CD4-positive, alpha-beta T cell treated with Interleukin-17A for 4 hours (primary cell): ENCODE data around the gene SHISA8.
"Not testable (repeated sequence)": the region's sequence is repeated elsewhere in the genome, so short reads cannot be mapped to it uniquely, and the experiment has no call there.

Source experiments
- DNase-seq: peaks from one replicate; pipeline ENCODE4 v3.0.0-alpha.2; 2020; ENCODE audit warnings: mixed read lengths

SHISA8 gene

DNA sequence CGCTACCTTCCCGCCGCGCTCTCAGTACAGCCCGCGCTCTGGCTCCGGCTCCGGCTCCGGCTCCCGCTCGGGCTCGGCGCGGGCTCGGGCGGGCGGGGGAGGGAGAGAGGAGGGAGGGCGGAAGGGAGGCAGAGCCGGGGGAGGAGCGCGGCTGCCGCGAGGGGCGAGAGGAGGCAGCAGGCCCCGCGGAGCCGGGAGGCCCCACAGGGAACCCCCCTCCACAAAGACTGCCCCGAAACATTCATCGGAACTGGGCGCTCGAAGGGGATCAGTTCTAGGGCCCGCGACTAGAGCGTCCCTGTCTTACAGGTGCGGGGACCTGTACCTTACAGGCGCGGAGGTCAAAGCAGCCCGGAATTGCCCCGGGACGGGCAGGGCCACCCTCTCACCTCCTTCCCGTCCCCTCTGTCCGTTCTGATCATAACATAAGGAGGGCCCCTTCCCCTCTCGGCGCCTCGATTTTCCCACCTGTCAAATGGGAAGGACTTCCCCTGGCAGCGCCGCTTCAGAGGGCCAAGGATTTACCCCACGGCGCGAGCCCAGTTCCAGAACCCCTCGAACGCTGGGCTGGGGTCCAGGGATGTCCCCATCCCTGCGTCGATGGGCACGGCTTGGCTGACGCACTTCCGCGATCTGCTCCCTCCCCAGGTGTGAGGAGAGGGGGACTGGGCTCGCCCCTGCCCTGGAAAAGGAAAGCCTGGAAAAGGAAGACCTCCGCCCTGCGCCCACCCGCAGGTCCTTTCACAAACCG is at the start of gene SHISA8:
Gene SHISA8 (minus strand): TSS at position 40 of the 751 bp plus-strand sequence. CDS start 407 bp downstream, outside the sequence.
- peak; percentile 77 for DNase-seq

DNA sequence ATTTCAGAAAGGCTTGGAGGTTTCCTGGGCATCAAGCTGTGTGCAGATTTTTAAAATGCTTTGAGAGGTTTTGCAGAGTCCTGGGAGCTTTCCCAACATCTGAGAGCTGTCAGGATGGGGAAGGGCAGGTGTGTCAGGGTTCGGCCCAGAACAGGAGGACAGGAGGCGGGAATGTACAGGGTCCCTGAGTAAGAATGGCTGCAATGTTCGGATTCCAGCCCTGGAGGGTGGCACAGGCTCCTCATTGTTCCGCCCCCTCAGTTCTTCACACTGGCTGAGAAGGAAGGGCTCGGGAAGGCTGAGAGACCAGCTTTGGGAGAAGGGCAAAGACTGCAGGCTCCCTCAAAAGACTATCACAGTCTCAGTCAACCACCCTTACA is 49.2 kb upstream of the SHISA8 start:
- no peak for DNase-seq

DNA sequence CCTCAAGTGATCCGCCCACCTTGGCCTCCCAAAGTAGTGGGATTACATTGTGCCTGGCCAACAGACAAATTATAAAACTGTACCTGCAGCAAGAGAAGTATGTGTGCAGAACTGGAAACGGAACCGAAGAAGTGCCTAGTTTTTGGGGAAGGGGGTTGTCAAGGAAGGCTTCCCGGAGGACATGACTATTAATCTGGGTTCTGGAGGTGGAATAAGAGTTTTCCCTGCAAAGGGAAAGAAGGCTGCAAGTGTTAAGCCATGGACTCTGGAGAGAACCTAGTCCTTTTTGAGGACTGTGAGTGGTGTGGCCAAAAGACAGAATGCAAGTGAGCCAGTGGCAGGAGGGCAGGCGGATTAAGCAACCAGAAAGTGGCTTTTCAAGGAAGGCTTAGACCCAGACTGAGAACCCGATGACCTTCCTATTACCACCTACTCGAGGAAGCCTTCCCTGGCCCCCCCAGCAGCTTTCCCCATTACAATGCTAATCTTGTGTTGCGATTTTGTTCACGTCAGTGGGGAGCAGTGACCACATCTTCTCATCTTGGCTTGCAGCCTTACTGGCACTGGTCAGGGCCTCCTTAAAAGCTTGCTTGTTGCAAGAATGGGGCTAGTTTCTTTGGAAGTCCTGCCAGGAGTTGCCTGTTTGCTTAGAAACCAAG is 48.7 kb upstream of the SHISA8 start:
- no peak for DNase-seq

DNA sequence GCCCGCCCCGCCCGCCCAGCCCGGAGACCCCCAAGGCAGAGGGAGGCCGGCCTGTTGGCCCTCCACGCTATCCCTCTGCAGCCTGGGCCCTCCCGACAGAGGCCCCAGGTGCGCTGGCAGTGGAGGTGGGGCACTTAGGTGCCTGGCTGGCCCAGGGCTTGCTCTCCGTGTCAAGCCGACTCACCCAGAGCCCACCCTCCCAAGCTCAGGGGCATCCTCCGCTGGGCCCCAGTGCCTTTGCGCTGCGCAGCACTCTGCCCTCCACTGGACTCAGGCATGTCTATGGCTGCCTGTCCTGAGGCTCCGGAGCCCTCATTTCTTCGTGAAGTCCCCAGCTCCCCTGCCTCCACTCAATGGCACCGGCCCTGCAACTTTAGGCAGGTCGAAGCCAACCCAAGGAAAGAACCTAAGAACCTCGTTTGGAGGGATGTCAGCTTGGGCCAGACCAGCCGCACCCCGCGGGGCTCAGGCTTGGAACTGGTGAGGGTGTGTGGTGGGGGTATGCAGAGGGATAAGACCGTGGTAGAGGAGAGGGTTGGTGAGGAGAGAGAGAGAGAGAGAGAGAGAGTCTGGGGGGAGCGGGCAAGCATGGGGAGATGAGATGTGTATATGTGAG is 43.2 kb upstream of the SHISA8 start:
- DNase-seq: no peak

DNA sequence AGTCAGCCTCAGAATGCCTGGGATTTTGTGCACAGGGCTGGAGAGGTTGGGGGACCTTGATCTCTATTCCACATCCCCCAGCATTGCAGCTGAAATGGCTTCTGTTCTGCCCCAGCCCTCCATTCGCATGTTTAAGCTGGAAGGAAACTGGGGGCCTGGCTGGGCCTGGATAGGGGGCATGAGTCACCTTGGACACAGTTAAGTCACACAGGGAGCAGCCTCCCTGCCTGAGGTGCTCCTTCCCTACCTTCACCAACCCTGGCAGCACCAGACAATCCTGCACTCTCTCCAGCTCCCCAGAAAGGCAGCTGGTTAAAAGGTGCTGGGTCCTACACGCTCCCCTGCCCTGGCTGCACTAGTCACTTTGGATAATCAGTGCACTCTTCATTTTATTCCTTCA is 37.8 kb upstream of the SHISA8 start:
- no peak for DNase-seq

DNA sequence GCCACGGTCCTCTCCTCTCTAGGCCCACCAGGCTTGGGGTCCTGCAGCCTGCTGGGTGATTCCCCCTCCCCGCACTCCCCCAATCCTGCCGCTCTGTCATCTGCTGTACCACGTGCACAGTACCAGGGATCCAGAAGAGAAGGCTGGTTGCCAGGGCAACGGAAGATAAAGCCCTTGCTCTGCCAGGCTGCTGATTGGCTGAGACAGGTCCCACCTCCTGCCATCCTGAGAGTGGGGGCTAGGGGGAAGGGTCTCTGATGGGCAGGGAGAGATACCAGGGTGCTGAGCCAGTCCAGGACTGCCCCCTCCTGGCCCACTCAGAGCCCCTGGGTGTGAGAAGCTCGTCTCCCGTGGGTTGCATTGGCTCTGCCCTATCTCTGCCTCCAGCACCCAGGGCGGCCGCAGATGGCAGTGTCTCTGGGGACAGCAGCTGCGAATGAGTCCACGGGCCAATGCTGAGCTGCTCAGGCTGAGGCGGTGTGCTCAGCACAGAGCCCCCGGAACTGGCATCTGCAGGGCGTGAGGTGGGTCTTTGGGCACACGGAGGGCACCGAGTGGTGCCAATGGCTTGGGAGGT is 37.1 kb upstream of the SHISA8 start, which contains the start of gene SMIM45:
Gene SMIM45 (plus strand): TSS at position 253 of the 577 bp plus-strand sequence.
- no peak for DNase-seq

DNA sequence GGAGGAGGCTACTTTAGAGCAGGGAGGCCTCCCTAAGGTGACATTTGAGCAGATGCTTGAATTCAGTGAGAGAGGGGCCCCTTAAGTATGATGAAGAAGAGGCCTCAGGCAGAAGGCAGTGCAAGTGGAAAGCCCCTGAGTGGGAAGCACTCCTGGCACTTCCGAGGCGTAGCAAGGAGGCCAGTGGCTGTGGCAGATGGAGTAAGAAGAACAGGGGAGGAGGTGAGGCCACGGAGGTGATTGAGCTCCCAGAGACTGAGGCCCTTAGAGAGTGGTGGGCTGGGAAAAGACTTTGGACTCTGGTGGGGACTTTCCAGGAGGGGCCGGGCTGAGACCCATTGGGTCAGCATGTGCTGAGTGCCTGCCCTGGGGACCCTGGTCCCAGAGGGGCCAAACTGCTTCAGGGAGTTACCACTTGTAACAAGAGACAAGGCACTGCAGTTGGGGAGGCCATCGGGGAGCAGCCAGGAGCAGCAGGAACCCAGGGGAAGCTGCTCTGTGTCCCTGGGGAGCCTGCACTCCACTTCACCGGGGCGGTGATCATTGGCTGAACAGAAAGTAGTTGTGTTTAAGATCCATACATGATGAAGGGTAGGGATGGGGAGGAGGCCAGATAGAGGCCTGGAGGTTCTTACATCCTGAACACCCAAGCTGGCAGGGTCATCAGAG is 34.6 kb upstream of the SHISA8 start:
- DNase-seq: no peak

DNA sequence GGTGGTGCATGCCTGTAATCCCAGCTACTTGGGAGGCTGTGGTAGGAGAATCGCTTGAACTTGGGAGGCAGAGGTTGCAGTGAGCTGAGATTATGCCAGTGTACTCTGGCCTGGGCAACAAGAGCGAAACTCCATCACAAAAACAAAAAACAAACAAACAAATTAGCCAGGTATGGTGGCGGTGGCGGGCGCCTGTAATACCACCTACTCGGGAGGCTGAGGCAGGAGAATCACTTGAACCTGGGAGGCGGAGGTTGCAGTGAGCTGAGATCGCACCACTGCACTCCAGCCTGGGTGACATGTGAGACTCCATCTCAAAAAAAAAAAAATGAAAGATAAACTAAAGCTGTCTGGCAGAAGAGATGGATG is 34.0 kb upstream of the SHISA8 start:
- not testable (repeated sequence) for DNase-seq

DNA sequence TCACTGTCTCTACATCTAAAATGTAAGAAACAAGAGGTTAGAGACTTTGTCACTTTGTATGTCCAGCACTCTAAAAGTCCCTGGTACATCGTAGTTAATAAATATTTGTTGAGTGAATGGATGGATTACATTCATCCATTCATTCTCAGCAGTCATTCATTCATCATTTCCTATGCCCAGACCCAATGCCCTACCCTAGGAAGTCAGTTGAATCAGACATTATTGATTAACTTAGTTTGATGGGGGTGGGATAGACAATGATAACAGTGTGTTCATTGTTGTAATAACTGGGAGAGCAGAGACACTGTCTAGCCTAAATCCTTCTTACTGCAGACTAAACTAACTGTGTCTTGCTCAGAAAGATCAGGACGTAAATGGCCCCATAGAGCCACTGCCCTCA is 33.3 kb upstream of the SHISA8 start:
- DNase-seq: no peak

DNA sequence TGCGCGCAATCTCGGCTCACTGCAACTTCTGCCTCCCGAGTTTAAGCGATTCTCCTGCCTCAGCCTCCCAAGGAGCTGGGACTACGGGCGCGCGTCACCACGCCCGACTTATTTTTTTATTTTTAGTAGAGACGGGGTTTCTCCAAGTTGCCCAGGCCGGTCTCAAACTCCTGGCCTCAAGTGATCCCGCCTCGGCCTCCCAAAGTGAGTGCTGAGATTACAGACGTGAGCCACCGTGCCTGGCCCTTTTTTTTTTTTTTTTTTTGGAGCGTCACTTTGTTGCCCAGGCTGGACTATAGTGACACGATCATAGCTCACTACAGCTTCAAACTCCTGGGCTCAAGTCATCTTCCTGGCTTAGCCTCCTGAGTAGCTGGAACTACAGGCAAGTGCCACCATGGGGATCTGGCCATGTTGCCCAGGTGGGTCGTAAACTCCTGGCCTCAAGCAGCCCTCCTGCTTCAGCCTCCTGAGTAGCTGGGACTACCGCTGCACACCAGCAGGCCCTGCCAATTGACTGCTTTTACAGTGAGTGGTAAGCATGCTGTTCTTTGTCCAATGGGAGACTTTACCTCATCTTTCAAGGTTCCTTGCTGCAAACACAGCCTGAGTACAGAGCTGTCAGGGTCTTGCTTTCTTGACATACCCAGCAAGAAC is 32.7 kb upstream of the SHISA8 start:
- DNase-seq: no peak

DNA sequence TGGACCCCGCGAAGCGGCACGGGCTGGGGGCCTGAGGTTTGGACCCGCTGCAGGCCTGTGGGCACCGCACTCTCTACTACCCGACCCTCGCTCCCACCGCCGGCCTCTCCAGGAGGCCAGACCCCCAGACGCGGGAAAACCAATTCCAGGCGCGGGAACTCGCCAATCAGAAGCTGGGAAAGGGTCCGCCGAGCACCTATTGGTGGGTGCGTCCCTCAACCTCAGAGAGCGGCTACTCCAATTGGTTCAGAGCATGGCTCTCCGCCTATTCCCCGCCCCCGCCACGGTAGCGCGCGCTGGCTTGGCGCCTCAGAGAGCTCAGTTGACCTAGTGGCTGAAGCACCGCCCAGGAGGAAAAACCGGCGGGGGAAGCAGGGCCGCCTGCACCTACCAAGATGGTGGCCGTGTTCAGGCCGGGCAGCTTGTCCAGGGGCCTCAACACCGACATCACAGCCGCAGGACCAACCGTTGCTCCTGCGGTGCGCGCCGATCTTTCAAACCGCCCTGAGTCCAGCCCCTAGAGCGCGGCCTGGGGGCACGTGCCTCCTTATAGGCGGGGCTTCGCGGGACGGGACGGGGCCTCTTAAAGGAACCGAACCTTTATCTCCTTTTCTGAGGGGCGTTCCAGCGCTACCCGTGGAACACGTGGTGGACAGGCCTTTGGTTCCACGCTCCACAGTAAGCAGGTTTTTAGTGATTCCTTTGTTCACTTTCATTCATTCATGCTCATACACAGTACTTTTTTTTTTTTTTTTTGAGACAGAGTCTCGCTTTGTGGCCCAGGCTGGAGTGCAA is 32.0 kb upstream of the SHISA8 start, which contains the start of gene CENPM:
Gene CENPM (minus strand): TSS at position 524 of the 795 bp plus-strand sequence. CDS start 76 bp downstream, at position 448.
- peak; percentile 88 for DNase-seq

DNA sequence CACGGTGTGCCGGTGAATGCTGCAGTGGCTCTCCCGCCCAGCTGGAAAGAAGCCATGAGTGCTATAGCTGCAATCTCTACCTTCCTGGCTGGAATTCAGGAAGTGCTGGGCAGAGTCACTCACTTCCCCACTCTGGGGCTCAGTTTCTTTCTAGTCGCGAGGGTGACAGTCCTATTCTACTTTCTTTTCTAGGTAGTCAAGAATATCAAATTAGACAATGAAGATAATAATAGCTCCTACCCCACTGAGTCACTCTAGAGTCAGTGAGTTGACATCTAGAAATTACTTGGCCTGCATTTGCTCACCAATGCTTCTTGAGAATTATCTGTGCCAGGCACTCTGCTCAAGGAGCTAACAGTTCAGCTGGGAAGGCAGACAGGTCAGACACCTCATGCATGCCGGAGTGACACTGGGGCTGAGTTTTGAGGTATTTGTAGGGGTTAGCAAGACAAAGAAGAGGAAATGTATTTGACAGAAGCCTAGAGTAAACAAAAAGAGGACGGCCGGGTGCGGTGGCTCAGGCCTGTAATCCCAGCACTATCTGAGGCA is 28.9 kb upstream of the SHISA8 start:
- DNase-seq: no peak

DNA sequence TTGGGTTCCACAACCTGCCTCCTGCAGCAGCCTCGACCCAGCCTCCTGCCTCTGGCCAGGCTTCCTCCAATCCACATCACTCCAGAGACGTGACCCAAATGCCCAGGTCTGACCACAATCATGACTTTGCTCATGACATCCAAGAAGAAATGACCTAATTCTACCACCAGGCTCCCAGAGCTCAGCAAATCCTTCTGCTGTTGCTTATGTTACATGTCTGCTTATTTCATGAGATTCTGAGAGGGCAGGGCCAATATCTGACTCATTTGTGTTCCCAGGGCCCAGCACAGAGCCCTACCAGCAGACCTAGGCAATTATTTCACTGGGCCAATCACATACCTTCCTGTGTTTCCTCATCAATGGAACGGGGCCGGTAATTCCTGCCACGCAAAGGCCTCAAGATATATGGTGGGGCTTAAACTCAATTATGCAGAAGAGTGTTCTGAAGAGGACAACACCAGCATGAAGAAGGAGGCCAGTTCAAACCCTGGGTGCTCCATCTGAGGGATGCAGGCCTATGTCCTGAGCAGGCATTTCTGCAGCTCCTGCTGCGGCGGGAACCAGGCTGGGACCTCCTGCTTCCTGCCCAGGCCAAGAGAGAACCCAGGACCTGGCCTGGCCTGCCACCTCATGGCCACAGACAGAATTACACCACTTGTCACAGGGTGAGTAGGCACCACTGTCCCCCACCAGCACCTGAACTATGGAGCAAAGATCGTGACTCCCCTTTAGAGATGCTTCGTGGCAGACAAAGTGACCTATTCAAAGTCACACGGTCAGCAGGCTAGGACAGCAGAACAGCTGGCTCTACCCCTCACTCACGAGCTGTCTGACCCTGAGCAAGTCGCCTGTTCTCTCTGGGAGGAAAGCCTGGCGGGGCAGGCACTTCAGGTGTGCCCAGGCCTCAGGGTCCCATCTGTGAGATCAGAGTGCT is 26.2 kb upstream of the SHISA8 start:
- peak; percentile 88 for DNase-seq

DNA sequence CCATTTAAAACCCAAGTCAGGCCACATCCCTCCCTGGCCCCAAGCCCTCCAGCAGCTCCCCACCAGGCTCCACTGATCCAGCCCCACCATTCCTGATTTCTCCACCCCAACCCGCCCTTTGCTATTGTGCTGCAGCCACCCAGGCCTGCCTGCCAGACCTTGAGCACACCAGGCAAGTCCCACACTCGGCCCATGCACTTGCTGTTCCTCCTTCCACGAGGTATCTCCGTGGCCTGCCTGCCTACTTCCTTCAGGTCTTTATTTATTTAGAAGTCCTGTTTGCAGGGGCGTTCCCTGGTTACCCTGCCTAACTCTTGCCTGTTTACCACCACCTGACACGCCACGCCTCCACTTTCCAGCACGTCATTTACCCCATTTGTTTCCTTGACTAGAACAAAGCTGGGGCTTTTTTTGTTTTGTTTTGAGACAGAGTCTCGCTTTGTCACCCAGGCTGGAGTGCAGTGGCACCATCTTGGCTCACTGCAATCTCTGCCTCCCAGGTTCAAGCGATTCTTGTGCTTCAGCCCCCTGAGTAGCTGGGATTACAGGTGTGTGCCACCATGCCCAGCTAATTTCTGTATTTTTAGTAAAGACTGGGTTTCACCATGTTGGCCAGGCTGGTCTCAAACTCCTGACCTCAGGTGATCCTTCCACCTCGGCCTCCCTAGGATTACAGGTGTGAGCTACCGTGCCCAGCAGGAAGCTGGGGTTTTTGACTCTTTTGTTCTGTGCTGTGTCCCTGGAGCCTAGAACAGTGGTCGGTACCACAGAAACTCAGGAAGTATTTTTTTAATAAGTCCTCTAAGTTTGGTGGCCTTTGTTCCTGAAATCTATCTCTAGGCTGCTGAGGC is 25.3 kb upstream of the SHISA8 start:
- DNase-seq: peak; percentile 91

DNA sequence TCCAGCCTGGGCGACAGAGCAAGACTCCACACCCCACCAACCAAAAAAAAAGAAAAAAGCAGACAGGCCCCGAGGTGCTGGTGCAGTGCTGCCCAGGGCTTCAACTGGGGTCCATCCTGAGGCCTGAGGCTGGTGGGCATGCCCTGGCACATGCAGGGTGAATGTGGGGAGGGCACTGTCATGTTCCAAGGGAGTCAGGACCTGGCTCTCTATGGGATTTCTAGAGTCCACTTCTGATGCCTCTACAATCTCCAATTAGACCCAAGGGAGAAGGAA is 22.0 kb upstream of the SHISA8 start:
- no peak for DNase-seq

DNA sequence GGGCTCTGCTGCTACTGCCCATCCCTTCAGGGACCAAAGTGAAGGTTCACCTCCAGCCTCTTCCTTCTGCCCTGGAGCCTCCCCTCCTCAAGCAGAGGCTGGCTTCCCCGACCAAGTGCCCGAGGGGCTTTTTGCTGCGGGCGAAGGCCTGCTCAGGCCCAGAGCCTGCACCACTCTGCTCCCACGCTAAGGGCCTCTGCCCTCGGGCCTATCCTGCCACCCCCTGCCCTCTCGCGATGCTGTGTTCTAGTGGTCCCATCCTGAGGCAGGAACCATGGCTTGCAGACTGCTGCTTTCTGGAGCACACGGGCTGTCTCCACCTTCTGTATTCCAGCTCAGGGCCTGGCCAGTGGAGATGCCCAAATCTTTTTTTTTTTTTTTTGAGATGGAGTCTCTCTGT is 20.6 kb upstream of the SHISA8 start:
- DNase-seq: no peak

DNA sequence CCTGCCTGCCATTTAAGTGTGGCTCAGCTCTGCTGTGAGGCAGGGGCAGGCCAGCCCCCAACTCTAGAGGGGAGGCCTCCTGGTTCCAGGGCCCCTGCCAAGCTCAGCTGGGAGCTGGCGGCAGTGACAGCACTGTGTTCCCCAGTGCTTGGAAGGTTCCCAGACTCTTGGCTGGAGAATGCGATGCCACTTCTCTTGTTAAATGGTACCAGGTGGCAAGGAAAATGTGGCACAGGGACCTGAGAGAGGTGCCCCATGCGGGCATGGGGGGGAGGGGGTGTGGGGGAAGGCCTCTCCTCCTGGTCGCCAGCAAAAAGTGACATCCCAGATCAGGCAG is 20.1 kb upstream of the SHISA8 start:
- no peak for DNase-seq

DNA sequence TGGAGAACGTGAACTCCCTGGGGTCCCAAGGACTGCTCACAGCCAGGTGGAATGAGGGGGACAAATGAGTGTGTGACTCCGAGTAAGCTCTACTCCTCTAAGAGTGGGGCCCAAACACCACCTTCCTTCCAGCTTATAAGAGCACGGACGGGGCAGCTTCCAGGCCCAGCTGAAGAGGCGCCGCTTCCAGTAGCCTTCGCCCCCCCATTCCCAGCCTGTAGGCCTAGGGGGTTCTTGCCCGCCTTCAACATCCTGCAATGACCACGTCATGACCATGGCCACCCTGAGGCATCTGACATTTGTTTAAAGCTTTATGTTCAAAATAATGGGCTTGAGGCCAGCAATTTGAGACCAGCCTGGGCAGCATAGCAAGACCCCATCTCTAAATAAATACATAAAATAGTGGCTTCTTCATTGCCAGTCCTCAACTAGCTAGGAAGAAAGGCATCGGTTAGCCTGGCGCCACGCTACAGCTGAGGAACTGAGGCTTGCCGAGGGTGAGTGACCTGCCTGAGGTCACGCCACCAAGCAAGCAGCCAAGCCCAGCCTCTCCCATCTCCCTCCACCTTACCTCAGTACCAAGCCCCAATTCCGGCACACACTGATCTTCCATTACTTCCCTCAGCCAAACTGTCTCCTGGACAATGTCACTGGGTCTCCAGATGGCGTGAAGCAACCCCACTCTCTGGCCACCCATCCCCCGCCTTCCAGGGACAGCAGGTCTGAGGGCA is 19.6 kb upstream of the SHISA8 start:
- no peak for DNase-seq
